Smooth muscle cell (in vitro differentiated cells): Measurements from ENCODE around the gene P2RY8. TPM values are rescaled to one million over a fixed set of nuclear protein-coding genes. Genes with fewer than 3 reads are reported as not detected.
"Not testable (repeated sequence)": the region's sequence is repeated elsewhere in the genome, so short reads cannot be mapped to it uniquely, and the experiment has no call there.

Source experiments
- DNase-seq: peaks from one replicate; lab custom pipeline; 2025; ENCODE audit not compliant: unreplicated experiment; lab: John Stamatoyannopoulos, UW
- H2AFZ ChIP-seq: fragments of 200-600 bp; sonication (generic); 2 replicates; pipeline ENCODE4 v1.6.0; 2016; ENCODE audit warnings: antibody characterized with exemption, low read depth, mild to moderate bottlenecking
- H3F3A ChIP-seq: fragments of 200-600 bp; sonication (generic); 2 replicates; pipeline ENCODE4 v1.6.0; 2017; ENCODE audit warnings: antibody characterized with exemption, low read depth
- H3K27ac ChIP-seq: fragments of 200-600 bp; sonication (generic); 2 replicates; pipeline ENCODE4 v1.5.1; 2016; ENCODE audit warnings: low read depth, mild to moderate bottlenecking
- H3K27me3 ChIP-seq: fragments of 200-600 bp; sonication (generic); 2 replicates; pipeline ENCODE4 v1.6.1; 2016; ENCODE audit warnings: low read depth, mild to moderate bottlenecking
- H3K36me3 ChIP-seq: fragments of 200-600 bp; sonication (generic); 2 replicates; pipeline ENCODE4 v1.5.1; 2016; ENCODE audit warnings: low read depth
- H3K4me1 ChIP-seq: fragments of 200-600 bp; sonication (generic); 2 replicates; pipeline ENCODE4 v1.5.1; 2016; ENCODE audit warnings: low read depth
- H3K4me2 ChIP-seq: fragments of 200-600 bp; sonication (generic); 2 replicates; pipeline ENCODE4 v1.6.0; 2016; ENCODE audit warnings: mild to moderate bottlenecking
- H3K4me3 ChIP-seq: fragments of 200-600 bp; sonication (generic); 2 replicates; pipeline ENCODE4 v1.5.1; 2016; ENCODE audit warnings: mild to moderate bottlenecking
- H3K79me2 ChIP-seq: fragments of 200-600 bp; sonication (generic); 2 replicates; pipeline ENCODE4 v1.6.0; 2016; ENCODE audit warnings: low read depth, mild to moderate bottlenecking
- H3K9ac ChIP-seq: fragments of 200-600 bp; sonication (generic); 2 replicates; pipeline ENCODE4 v1.6.0; 2016; ENCODE audit warnings: low read depth
- H3K9me3 ChIP-seq: fragments of 200-600 bp; sonication (generic); replicated peaks from 2 replicates; pipeline ENCODE4 v1.5.1; 2016; ENCODE audit warnings: low read depth
- H4K20me1 ChIP-seq: fragments of 200-600 bp; sonication (generic); 2 replicates; pipeline ENCODE4 v1.6.0; 2016; ENCODE audit warnings: low read depth
- WGBS: methylation state at CpG from one replicate; pipeline ENCODE4 v1.1.7; 2016; ENCODE audit warnings: low lambda C conversion rate; 5-methylcytosine and 5-hydroxymethylcytosine counted together
- polyA plus RNA-seq: library from polyadenylated mRNA; unstranded; fragments of >200 nt; fragmentation: Nextera tagmentation; extraction: Ambion mirVana; gene quantifications from 2 replicates; pipeline ENCODE4 v1.2.1, GENCODE V29; 2016
- total RNA-seq: library from RNA; depleted of rRNA; stranded (reverse); fragments of >200 nt; gene quantifications from 2 replicates; pipeline ENCODE4 v1.2.3, GENCODE V29; 2014
- TF ChIP-seq, protein P1 (sequence below): fragments of 200-600 bp; sonication (generic); IDR thresholded peaks from 2 replicates; pipeline ENCODE4 v1.5.1; 2017; ENCODE audit warnings: borderline replicate concordance, mild to moderate bottlenecking, antibody characterized with exemption; ENCODE audit not compliant: insufficient read depth, poor library complexity, severe bottlenecking

Gene P2RY8
- total and polyA plus RNA-seq, 2 experiments from 2014 or later: not detected

DNA sequence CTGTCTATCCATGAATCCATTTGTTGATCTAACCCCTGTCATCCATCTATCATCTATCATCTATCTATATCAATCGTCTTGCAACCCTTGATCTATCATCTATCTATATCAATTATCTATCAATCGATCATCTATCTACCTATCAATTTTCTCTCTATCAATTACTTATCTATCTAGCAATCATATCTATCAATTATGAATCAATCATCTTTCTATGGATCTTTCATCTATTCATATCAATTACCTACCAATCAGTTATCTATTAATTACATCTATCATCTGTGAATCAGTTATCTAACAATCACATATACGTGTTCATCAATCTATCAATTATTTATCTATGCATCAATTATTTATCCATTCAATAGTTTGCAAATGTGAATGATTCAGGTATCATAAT, 59.8 kb downstream of the P2RY8 start:
- H3K79me2 ChIP-seq: no peaks in the 10 kb centered on the region
- DNase-seq: no peak
- H3K4me1 ChIP-seq: no peaks in the 10 kb centered on the region

GRCh38 chrX:1476682-1477081, 60.3 kb downstream of the P2RY8 start:
- H3K36me3 ChIP-seq: no peaks in the 10 kb centered on the region
- H3K27me3 ChIP-seq: no peaks in the 10 kb centered on the region
- no peak for DNase-seq
- no peaks in the 10 kb centered on the region for H3K79me2 ChIP-seq
- no peaks in the 10 kb centered on the region for H3F3A ChIP-seq
- no peak overlapping the region for H2AFZ ChIP-seq
- no peaks in the 10 kb centered on the region for H4K20me1 ChIP-seq
- 95% methylated on average over 5 of the region's 5 CpGs for WGBS
- H3K9me3 ChIP-seq: no peaks in the 10 kb centered on the region
- no peak overlapping the region for H3K27ac ChIP-seq
- TF ChIP-seq, protein P1, sequence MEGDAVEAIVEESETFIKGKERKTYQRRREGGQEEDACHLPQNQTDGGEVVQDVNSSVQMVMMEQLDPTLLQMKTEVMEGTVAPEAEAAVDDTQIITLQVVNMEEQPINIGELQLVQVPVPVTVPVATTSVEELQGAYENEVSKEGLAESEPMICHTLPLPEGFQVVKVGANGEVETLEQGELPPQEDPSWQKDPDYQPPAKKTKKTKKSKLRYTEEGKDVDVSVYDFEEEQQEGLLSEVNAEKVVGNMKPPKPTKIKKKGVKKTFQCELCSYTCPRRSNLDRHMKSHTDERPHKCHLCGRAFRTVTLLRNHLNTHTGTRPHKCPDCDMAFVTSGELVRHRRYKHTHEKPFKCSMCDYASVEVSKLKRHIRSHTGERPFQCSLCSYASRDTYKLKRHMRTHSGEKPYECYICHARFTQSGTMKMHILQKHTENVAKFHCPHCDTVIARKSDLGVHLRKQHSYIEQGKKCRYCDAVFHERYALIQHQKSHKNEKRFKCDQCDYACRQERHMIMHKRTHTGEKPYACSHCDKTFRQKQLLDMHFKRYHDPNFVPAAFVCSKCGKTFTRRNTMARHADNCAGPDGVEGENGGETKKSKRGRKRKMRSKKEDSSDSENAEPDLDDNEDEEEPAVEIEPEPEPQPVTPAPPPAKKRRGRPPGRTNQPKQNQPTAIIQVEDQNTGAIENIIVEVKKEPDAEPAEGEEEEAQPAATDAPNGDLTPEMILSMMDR: no peak
- no peak overlapping the region for H3K9ac ChIP-seq
- no peak overlapping the region for H3K4me3 ChIP-seq
- H3K4me1 ChIP-seq: no peaks in the 10 kb centered on the region
- no peak overlapping the region for H3K4me2 ChIP-seq

More for the DNA sequence above, 59.8 kb downstream of the P2RY8 start:
- Histone ChIP-seq H3K9ac (no peak overlapping the region), H3K9me3 (no peaks in the 10 kb centered on the region), H3K36me3 (no peaks in the 10 kb centered on the region), H3K4me3 (no peak overlapping the region), H3K4me2 (no peak overlapping the region), H4K20me1 (no peaks in the 10 kb centered on the region), H3K27ac (no peak overlapping the region), H3F3A (no peaks in the 10 kb centered on the region), H3K27me3 (no peaks in the 10 kb centered on the region), H2AFZ (no peak overlapping the region)
- WGBS: 63% methylated on average over 3 of the region's 3 CpGs
- TF ChIP-seq, protein P1: no peak

- no peaks in the 10 kb centered on the region for H3K9me3 ChIP-seq
- no peaks in the 10 kb centered on the region for H3K36me3 ChIP-seq
- 100% methylated on average over 1 of the region's 1 CpG for WGBS
- no peak overlapping the region for H3K27ac ChIP-seq
- no peak overlapping the region for H3K4me3 ChIP-seq
- H2AFZ ChIP-seq: no peak overlapping the region
- no peak overlapping the region for H3K9ac ChIP-seq
- no peaks in the 10 kb centered on the region for H4K20me1 ChIP-seq
- DNase-seq: no peak
- no peaks in the 10 kb centered on the region for H3F3A ChIP-seq
- H3K27me3 ChIP-seq: no peaks in the 10 kb centered on the region
- no peaks in the 10 kb centered on the region for H3K4me1 ChIP-seq
- TF ChIP-seq, protein P1: no peak
- no peaks in the 10 kb centered on the region for H3K79me2 ChIP-seq
- no peak overlapping the region for H3K4me2 ChIP-seq
These were observed 61.1 kb downstream of the P2RY8 start for GRCh38 chrX:1475881-1476280.

- no peak overlapping the region for H2AFZ ChIP-seq
- no peak overlapping the region for H3K9ac ChIP-seq
- no peaks in the 10 kb centered on the region for H3K4me1 ChIP-seq
- no peak overlapping the region for H3K4me2 ChIP-seq
- no peak overlapping the region for H3K27ac ChIP-seq
- DNase-seq: no peak
- H3K4me3 ChIP-seq: no peak overlapping the region
- 91% methylated on average over 4 of the region's 4 CpGs for WGBS
- H3K9me3 ChIP-seq: no peaks in the 10 kb centered on the region
- TF ChIP-seq, protein P1: no peak
- H3F3A ChIP-seq: no peaks in the 10 kb centered on the region
- H3K79me2 ChIP-seq: no peaks in the 10 kb centered on the region
- H4K20me1 ChIP-seq: no peaks in the 10 kb centered on the region
- H3K27me3 ChIP-seq: no peaks in the 10 kb centered on the region
- H3K36me3 ChIP-seq: no peaks in the 10 kb centered on the region
These were observed 61.5 kb downstream of the P2RY8 start for GRCh38 chrX:1475481-1475880.

- 64% methylated on average over 2 of the region's 2 CpGs for WGBS
- not testable (repeated sequence) for H3K79me2 ChIP-seq, H3K36me3 ChIP-seq, H3K27me3 ChIP-seq, H4K20me1 ChIP-seq, H3K9ac ChIP-seq, H2AFZ ChIP-seq, DNase-seq, H3K4me3 ChIP-seq, H3K9me3 ChIP-seq, H3K4me1 ChIP-seq, H3K4me2 ChIP-seq, H3F3A ChIP-seq, H3K27ac ChIP-seq
These were observed 62.4 kb downstream of the P2RY8 start for GRCh38 chrX:1474593-1474992.
